Measurements from ENCODE around the gene RCBTB2.

DNA sequence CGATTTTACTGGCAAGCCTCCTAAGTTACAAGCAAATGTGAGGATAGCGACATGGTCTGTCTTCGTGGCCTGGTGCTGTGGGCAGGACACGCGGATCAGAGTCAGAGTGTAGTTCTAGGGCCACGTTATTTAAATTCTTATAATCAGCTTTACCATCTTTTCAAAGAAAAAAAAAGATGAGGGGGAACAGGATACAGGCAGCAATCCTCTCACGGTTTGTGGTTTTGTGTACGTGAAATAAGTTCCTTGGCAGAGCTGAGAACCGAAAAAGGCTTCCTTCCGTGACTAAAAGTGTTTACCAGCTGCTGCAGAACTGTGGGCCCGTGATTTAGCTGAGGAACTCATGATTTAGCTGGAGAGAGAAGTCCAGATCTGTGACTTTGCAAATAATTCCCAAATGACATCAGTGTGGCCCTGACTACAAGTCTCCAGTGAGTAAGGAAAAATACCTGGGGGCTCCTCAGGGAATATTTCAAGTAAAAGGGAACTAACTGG, 27.2 kb downstream of the RCBTB2 start:
- TF ChIP-seq, protein P1, sequence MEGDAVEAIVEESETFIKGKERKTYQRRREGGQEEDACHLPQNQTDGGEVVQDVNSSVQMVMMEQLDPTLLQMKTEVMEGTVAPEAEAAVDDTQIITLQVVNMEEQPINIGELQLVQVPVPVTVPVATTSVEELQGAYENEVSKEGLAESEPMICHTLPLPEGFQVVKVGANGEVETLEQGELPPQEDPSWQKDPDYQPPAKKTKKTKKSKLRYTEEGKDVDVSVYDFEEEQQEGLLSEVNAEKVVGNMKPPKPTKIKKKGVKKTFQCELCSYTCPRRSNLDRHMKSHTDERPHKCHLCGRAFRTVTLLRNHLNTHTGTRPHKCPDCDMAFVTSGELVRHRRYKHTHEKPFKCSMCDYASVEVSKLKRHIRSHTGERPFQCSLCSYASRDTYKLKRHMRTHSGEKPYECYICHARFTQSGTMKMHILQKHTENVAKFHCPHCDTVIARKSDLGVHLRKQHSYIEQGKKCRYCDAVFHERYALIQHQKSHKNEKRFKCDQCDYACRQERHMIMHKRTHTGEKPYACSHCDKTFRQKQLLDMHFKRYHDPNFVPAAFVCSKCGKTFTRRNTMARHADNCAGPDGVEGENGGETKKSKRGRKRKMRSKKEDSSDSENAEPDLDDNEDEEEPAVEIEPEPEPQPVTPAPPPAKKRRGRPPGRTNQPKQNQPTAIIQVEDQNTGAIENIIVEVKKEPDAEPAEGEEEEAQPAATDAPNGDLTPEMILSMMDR (IDR thresholded peaks at IDR 0.05), result no peak
- peak in 1 of 3 donors; percentile 5 for TF ChIP-seq POLR2A (IDR thresholded peaks at IDR 0.05)
